ENCODE data around the gene KCNQ4. TPM values are rescaled to one million over a fixed set of nuclear protein-coding genes. Genes with fewer than 3 reads are reported as not detected.

Gene KCNQ4
- total and polyA plus RNA-seq, 2 experiments from 2014 or later, result 1.3 to 3.0 TPM

- ATAC-seq (peak; percentile 5), DNase-seq (ENCODE audit: low spot score) (no peak)
- no peaks in the 10 kb centered on the region for H3F3A ChIP-seq (replicated peaks; ENCODE audit: low read depth)
- H3K4me1 ChIP-seq (ENCODE audit: insufficient read depth), result peaks cover 4% of the 10 kb centered on the region; the same call in 1 of the 2 replicates
- peaks cover 42% of the 10 kb centered on the region for H3K4me1 Mint-ChIP-seq
- peaks cover 2% of the 10 kb centered on the region; the same call in 1 of the 3 replicates for H3K9me3 Mint-ChIP-seq
- TF ChIP-seq JUNB (IDR thresholded peaks at IDR 0.05; ENCODE audit: unreplicated experiment), result no peak
- no peak for TF ChIP-seq ZNF462 (CRISPR knock-in tag; IDR thresholded peaks at IDR 0.05)
- no peak for TF ChIP-seq REST (IDR thresholded peaks at IDR 0.05; ENCODE audit: unreplicated experiment)
- no peak for TF ChIP-seq CREB1 (CRISPR knock-in tag; IDR thresholded peaks at IDR 0.05; ENCODE audit: low read depth)
- no peak for TF ChIP-seq POLR2AphosphoS5 (IDR thresholded peaks at IDR 0.05; ENCODE audit: low read depth)
- no peak for TF ChIP-seq EZH2phosphoT487 (IDR thresholded peaks at IDR 0.05; ENCODE audit: unreplicated experiment)
- TF ChIP-seq CTCF (conservative IDR thresholded peaks at IDR 0.05; ENCODE audit: low read depth in 2 of 2), result no peak
- TF ChIP-seq STAT1 (IDR thresholded peaks at IDR 0.05; ENCODE audit: unreplicated experiment), result no peak
- TF ChIP-seq EZH2 (IDR thresholded peaks at IDR 0.05; ENCODE audit: low read depth, unreplicated experiment), result no peak
- TF ChIP-seq, protein P1, sequence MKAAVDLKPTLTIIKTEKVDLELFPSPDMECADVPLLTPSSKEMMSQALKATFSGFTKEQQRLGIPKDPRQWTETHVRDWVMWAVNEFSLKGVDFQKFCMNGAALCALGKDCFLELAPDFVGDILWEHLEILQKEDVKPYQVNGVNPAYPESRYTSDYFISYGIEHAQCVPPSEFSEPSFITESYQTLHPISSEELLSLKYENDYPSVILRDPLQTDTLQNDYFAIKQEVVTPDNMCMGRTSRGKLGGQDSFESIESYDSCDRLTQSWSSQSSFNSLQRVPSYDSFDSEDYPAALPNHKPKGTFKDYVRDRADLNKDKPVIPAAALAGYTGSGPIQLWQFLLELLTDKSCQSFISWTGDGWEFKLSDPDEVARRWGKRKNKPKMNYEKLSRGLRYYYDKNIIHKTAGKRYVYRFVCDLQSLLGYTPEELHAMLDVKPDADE (IDR thresholded peaks at IDR 0.05), result no peak
- no peak for TF ChIP-seq ZNF114 (CRISPR knock-in tag; IDR thresholded peaks at IDR 0.05)
- no peak for TF ChIP-seq NANOG (IDR thresholded peaks at IDR 0.05; ENCODE audit: borderline replicate concordance)
- TF ChIP-seq ZNF331 (CRISPR knock-in tag; IDR thresholded peaks at IDR 0.05; ENCODE audit: low read depth), result no peak
- no peaks in the 10 kb centered on the region for H3K36me3 ChIP-seq (ENCODE audit: insufficient read depth)
- peaks cover 39% of the 10 kb centered on the region for H3K27me3 Mint-ChIP-seq (ENCODE audit: insufficient read depth, low read depth, poor library complexity)
- no peaks in the 10 kb centered on the region for H3K79me2 ChIP-seq (replicated peaks; ENCODE audit: insufficient read depth)
- H2AFZ ChIP-seq, result peak overlapping the region; percentile 92; the same call in 1 of the 2 replicates
- H3K36me3 Mint-ChIP-seq (ENCODE audit: low read depth), result peaks cover 3% of the 10 kb centered on the region; the same call in 1 of the 3 replicates
- no peak overlapping the region for H3K27ac ChIP-seq (ENCODE audit: low read depth)
- peak overlapping the region; percentile 92 for H3K4me2 ChIP-seq
- no peaks in the 10 kb centered on the region for H3K9me2 ChIP-seq (ENCODE audit: insufficient read depth)
- H3K4me3 ChIP-seq, result peak overlapping the region; percentile 61
- H3K4me3 Mint-ChIP-seq, result peak overlapping the region; percentile 76
- H3K27me3 ChIP-seq (ENCODE audit: insufficient read depth), result peaks cover 53% of the 10 kb centered on the region
- no peak overlapping the region for H3K27ac Mint-ChIP-seq
- no peaks in the 10 kb centered on the region for H4K20me1 ChIP-seq (replicated peaks; ENCODE audit: insufficient read depth)
Measured at GRCh38 chr1:40784771-40785151, 1.2 kb downstream of the KCNQ4 start.

Data from GM23338 (cell line).